Activated naive CD4-positive, alpha-beta T cell treated with anti-CD3 and anti-CD28 coated beads, Interleukin-2, amount 50 U/mL, for 72 hours (primary cell): ENCODE results near the gene ADGRV1. TPM values are rescaled to one million over a fixed set of nuclear protein-coding genes. Genes with fewer than 3 reads are reported as not detected.
"Not testable (repeated sequence)": the region's sequence is repeated elsewhere in the genome, so short reads cannot be mapped to it uniquely, and the experiment has no call there.

Experiments used
- ATAC-seq, 2 donors: fragments of 150-1000 bp; cut with Tn5 transposase; 2 replicates each; pipeline ENCODE4 v1.10.0; 2021; ENCODE audit warnings: mild to moderate bottlenecking in 2 of 2, moderate library complexity in 2 of 2
- DNase-seq, 2 donors: peaks; one replicate each; pipeline ENCODE4 v3.0.0; 2021 to 2022; ENCODE audit warnings: low spot score in 2 of 2
- H3K27ac Mint-ChIP-seq, 2 donors: one replicate each; pipeline ENCODE4 v1.8.0; 2022; ENCODE audit warnings: mild to moderate bottlenecking in 2 of 2, mixed read lengths in 2 of 2
- H3K36me3 Mint-ChIP-seq, 2 donors: one replicate each; pipeline ENCODE4 v1.8.0; 2022; ENCODE audit warnings: mixed read lengths in 2 of 2
- H3K9me3 Mint-ChIP-seq, 2 donors: one replicate each; pipeline ENCODE4 v1.8.0; 2022; ENCODE audit warnings: mixed read lengths in 2 of 2
- total RNA-seq, 2 donors: library from RNA; stranded (reverse); gene quantifications; one replicate each; pipeline ENCODE4 v1.2.3, GENCODE V29; 2022

ADGRV1 gene
- total RNA-seq, 2 donors from 2014 or later = 0.16 TPM; not detected in 1

DNA sequence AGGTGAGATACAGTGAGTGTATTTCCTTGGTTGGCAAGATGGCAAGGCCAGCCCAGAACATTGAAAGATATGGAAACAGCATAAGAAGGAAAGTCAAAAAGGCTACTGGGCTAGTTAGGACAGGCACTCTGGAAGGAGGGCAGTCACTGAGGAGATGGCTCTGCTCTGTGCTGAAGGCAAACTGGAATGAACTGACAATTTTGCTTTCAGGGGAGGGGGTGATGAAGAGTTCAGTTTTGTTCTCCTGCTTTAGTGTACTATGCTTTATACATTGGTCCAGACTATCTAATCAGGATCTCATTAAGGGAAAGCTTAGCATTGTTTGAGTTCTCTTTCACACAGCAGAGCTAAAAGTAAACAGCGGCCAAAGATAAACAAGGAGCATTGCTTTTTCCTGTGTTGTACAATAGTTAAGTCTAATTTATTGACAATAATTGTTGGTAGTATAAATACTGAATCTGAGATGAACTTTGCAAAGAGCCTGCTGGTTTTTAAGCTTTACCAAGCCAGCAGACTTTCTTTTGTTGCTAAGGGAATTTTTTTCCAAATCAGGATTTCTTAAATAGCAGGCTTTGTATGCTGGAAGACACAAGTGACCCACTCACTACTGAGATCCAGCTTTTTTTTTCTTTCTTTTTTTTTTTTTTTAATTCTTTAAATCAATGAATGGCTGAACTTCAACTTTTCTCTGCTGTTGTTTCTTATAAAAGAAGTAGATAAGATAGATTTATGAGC lies 469.0 kb downstream of the ADGRV1 start:
- H3K27ac Mint-ChIP-seq = no peak overlapping the region
- no peak for ATAC-seq

DNA sequence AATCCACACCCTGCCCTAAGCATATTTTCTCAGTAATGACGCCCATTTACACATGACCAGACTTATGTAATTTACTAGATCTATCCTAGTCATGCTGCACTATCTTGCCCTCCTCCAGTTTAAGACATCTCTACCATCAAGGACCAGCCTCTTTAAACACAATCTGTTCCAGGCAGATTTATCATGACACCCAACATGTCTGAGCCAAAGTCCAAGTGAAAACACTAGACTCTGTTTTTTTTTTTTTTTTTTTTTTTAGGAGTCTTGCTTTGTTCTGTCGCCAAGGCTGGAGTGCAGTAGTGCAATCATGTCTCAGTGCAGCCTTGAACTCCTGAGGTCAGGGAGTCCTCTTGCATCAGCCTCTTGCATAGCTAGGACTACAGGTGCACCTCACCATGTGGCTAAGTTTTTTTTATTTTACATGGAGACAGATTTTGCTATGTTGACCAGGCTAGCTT lies 469.9 kb downstream of the ADGRV1 start:
- no peak overlapping the region for H3K27ac Mint-ChIP-seq
- ATAC-seq (no peak), DNase-seq (no peak)
- no peaks in the 10 kb centered on the region for H3K36me3 Mint-ChIP-seq
- H3K9me3 Mint-ChIP-seq = no peaks in the 10 kb centered on the region

More for the DNA sequence above, 469.0 kb downstream of the ADGRV1 start:
- Mint-ChIP-seq H3K36me3 (no peaks in the 10 kb centered on the region), H3K9me3 (no peaks in the 10 kb centered on the region)
- DNase-seq = no peak

DNA sequence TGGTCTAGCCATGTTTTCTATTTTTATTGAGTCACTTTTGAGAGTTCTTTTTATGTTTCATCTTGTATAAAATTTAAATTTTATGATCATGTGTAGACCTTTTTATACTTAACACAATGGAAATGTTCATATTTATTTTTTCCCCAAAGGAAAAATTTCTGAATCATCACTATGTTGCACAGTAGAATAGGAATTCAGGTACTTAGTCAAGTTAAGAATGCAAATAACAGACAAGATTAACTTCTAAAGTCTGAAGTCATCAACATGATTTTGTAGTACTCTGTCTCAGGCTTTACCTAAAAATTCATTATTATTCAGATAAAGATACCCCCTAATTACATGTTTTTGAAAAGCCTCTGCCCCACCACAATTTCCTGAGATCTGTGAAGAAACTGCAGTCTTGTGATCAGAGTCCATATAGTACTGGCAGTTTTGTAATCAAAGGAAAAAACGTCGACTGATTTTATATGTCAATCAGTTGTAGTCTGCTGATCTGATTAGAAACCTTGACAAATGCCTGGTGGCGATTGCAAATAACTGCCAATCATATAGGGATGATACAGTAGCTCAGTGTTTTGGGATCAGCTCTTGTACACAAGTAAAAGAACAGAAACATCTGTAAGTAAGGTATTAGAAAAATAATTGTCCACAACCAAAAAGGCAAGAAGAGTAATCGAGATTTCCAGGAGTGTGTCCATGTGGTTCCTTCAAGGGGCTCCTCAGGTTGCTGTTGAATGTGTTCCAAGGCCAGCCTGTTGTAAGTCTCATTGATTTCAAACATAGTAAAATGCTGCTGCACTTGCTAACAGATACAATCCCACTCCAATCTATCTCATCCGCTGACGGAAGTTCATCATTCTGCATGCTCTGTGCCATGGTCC lies 472.2 kb downstream of the ADGRV1 start:
- H3K27ac Mint-ChIP-seq = no peak overlapping the region
- no peaks in the 10 kb centered on the region for H3K36me3 Mint-ChIP-seq
- ATAC-seq (no peak), DNase-seq (no peak)
- H3K9me3 Mint-ChIP-seq = no peaks in the 10 kb centered on the region

DNA sequence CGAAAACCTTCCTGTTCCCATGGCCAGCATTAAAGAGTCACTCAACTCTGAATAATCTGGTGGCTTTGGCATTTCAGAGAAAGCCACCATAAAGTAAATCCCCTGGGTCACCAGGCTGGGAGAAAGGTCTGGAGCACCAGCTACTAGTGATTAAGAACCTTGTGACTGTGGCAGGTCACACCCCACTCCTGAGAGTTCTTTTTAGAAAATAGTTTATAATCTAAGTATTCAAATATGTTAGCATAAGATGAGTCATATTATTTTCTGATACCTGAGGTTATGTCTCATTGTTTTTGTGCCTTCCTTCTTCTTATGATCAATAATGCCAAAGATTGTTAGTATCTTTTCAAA lies 472.8 kb downstream of the ADGRV1 start:
- Mint-ChIP-seq H3K36me3 (no peaks in the 10 kb centered on the region), H3K27ac (no peak overlapping the region), H3K9me3 (no peaks in the 10 kb centered on the region)
- DNase-seq (no peak), ATAC-seq (no peak)

DNA sequence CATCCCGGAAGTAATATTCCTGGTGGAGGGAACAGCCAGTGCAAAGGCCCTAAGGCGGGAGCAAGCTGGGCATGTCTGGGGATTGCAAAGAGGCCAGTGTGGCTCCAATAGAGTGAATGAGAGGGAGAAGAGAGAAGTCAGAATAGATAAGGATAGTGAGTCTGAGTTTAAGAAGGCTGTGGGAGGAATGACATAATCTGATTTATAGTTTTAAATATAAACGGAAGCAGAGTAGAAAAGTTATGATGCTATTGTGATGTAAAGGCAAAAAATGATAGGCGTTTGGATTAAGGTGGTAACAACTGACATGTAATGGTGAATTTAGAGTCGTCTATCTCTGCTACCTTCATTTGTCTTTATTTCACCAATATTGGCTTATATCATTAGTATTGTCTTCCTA lies 473.5 kb downstream of the ADGRV1 start:
- Mint-ChIP-seq H3K36me3 (no peaks in the 10 kb centered on the region), H3K27ac (no peak overlapping the region), H3K9me3 (no peaks in the 10 kb centered on the region)
- ATAC-seq (no peak), DNase-seq (no peak)

DNA sequence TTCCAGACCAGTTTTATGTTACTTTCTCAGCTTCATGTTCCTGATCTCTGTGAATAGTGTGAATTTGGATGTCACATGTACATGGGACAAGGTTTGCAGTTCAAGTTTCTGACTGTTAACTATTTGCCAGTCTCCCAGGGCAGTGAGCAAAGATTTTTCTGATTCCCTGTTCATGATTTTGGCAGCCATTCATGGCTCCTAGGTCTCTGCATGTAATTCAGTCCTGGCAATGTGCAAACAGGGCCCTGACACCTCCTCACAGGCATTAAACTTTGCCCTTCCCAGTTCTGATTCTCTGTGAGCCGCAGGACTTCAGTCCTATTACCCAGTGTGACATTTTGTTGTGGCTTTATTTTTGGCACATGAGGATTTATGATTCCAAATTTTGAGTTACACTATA lies 474.8 kb downstream of the ADGRV1 start:
- ATAC-seq = no peak
- Mint-ChIP-seq H3K36me3 (no peaks in the 10 kb centered on the region), H3K9me3 (no peaks in the 10 kb centered on the region), H3K27ac (no peak overlapping the region)
- DNase-seq = no peak

DNA sequence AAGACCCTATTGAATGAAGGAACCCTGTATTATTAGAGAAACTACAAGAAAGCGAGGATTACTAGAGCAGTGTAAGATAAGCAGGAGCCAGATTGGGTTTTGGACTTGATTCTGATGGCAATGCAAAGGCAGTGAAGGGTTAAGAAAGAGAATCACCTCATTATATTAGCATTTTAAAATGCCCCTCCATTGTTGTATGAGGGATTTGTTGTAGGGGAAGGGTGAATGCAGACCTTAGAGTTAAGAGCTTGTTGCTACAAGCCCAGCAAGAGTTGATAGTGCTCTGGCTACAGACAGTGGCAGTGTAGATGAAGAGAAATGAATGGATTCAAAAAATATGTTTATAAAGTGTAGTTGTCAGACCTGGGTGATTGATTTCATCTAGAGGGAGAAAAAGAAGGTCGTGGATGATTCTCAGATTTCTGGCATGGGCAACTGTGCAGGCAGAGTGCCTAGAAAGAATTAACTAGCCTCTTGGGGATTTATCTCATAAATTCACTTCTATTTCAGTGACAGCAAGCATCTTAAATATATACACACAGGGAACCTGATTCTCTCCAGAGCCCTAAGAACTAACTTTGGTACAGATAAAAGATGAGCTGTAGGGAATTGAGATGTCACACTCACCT lies 479.7 kb downstream of the ADGRV1 start:
- Mint-ChIP-seq H3K27ac (no peak overlapping the region), H3K9me3 (no peaks in the 10 kb centered on the region), H3K36me3 (no peaks in the 10 kb centered on the region)
- no peak for ATAC-seq
- no peak for DNase-seq

DNA sequence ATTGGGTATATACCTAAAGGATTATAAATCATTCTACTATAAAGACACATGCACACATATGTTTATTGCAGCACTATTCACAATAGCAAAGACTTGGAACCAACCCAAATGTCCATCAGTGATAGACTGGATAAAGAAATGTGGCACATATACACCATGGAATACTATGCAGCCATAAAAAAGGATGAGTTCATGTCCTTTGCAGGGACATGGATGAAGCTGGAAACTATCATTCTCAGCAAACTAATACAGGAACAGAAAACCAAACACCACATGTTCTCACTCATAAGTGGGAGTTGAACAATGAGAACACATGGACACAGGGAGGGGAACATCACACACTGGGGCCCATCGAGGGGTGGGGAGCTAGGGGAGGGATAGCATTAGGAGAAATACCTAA lies 482.5 kb downstream of the ADGRV1 start:
- not testable (repeated sequence) for ATAC-seq, H3K27ac Mint-ChIP-seq, H3K9me3 Mint-ChIP-seq, H3K36me3 Mint-ChIP-seq, DNase-seq

DNA sequence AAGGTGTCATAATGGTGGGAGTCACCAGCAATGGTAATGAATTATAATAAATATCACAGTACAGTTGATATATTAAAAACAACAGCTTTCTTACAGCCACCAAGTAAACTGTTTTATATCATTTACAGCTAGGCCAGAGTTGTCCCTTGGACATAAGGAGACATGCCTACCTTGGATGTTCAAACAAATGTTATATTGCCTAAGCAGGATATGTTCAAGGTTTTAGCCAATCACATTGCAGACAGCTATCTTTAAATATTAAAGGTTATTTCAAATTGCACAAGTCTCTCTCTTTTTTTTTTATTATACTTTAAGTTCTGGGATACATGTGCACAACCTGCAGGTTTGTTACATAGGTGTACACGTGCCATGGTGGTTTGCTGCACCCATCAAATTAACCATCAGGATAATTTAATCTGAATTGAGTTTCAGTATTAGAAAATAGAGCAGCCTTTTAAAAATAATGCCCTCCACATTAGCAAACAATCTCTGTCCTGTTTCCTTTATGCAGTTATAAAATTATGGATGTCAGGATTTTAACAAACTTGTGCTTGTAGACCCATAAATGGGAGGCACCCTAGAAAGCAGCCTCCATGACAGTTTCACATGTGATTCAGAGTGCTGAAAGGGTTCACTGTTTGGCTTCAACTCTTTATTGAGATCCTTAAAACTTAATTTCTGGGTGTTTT lies 483.8 kb downstream of the ADGRV1 start:
- Mint-ChIP-seq H3K27ac (no peak overlapping the region), H3K9me3 (no peaks in the 10 kb centered on the region), H3K36me3 (peaks cover 0 to 4% of the 10 kb centered on the region in 2 donors)
- DNase-seq (no peak), ATAC-seq (no peak)

DNA sequence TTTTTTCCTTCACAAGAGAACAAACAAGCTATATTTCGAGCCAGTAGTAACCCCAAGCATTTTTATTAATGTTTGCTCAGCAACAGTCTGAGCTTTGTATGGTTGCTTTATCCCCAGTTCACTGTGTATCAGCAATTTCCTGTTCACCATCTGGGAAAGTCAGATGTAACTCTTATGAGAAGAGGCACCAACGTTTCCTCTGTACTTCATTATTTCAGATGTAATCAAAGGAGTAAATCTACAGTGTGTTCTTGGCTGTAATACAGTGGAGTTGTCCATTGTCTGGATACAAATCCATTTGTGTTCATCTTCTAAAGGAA lies 484.3 kb downstream of the ADGRV1 start:
- DNase-seq = no peak

DNA sequence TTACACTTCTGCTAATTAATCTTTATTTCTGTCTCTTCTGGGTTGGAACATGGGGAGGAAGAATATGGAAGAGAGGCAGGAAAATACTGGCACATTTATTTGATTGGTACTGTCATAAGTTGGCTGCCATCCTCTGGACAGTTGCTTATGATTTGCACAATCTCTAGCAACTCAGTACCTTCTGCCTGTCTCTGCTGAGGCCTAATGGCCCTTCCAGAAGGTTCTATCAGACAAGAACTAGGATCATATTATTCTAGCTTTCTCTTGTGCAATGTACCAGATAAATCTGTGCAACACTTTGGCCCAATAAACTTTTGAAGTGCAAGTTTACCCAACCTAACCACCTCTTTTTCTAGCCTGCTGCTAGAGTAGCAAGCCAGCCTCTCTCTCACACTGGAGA lies 489.5 kb downstream of the ADGRV1 start:
- Mint-ChIP-seq H3K36me3 (peaks cover 0 to 4% of the 10 kb centered on the region in 2 donors), H3K9me3 (no peaks in the 10 kb centered on the region), H3K27ac (no peak overlapping the region)
- DNase-seq = no peak
- ATAC-seq = no peak

More for the DNA sequence above, 484.3 kb downstream of the ADGRV1 start:
- Mint-ChIP-seq H3K27ac (no peak overlapping the region), H3K9me3 (no peaks in the 10 kb centered on the region), H3K36me3 (peaks cover 0 to 4% of the 10 kb centered on the region in 2 donors)
- ATAC-seq = no peak

DNA sequence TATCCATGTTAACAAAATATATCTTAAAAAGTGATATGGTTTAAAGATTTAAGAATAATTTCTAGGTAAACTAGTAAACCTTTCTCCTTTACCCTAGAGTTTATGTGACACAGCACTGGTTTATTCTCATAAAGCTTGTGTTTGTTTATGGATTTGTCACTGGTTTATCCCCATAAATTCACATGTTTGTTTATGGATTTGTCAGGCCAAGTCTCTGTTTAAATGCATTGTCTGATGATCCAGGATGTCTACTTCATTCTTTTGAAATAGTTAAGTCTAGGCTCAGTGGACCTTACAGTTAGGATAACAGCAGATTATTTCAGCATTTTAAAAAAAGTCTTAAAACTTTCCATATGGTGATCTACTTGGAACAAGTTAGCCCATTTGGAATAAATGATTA lies 490.5 kb downstream of the ADGRV1 start:
- no peak overlapping the region for H3K27ac Mint-ChIP-seq
- H3K9me3 Mint-ChIP-seq = no peaks in the 10 kb centered on the region
- peaks cover 0 to 4% of the 10 kb centered on the region in 2 donors for H3K36me3 Mint-ChIP-seq
- ATAC-seq (no peak), DNase-seq (no peak)

DNA sequence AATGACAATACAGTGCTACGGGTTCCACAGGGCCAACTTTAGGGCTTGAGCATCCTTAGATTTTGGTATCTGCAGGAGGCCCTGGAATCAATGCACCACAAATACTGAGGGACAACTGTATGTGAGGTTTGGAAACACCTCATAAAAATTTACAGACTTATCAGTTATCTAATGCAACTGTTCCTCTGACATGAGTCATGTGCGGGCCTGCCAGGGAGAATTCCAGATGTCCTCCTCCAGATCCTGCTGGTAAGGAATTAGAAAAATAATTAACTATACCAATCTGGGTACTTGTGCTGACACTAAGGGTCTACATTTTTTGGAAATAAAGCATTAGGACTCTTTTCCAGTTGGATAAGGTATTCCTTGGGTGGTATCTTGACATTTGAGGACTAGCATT lies 491.2 kb downstream of the ADGRV1 start:
- ATAC-seq (no peak), DNase-seq (no peak)
- Mint-ChIP-seq H3K27ac (no peak overlapping the region), H3K9me3 (no peaks in the 10 kb centered on the region), H3K36me3 (peaks cover 0 to 3% of the 10 kb centered on the region in 2 donors)

DNA sequence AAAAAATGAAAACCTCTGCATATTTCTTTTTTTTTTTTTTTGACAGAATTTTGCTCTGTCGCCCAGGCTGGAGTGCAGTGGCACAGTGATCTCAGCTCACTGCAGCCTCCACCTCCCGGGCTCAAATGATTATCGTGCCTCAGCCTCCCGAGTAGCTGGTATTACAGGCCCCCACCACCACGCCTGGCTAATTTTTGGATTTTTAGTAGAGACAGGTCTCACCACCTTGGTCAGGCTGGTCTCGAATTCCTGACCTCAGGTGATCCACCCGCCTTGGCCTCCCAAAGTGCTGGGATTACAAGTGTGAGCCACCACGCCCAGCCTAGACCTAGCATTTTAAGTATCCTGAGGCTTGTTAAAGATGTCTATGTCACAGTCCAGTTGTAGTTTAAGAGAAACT lies 493.8 kb downstream of the ADGRV1 start:
- ATAC-seq, H3K27ac Mint-ChIP-seq, DNase-seq, H3K9me3 Mint-ChIP-seq, H3K36me3 Mint-ChIP-seq: not testable (repeated sequence)

DNA sequence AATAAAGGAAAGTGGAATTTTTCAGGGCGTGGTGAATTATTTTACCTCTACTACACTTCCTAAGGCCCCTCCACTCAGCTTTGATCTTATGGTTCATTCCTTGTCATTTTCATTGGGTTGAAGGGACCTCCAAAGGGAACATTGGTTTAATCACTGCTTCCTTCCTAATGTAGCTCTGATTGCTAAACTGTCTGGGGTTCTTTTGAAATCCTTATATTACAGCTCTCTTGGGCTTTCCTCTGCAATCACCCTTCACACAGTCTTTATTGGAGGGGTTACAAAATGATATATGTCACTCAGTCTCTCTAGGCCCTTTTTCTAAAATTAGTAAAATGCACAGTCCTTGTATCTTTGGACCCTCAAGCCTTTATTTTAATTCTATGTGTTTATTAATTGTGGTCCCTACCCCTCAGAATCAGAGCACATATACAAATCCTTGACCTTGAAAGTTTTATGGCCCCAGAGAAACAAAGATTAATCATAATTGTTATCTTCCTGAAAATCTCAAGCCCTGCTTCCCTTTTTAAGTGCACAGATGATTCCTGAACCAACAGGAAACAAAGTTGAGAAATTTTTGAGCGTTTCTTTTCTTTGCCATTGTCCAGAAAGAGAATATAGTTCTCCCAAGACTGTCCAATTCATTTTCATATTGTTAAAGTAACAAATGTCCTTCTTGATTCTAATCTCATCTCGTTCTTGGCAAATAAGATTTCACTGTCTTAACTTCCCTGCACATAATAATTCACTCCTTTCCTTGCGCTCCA lies 494.6 kb downstream of the ADGRV1 start:
- DNase-seq = no peak
- ATAC-seq = no peak
- no peak overlapping the region for H3K27ac Mint-ChIP-seq
- H3K9me3 Mint-ChIP-seq = no peaks in the 10 kb centered on the region
- H3K36me3 Mint-ChIP-seq = peaks cover 0 to 6% of the 10 kb centered on the region in 2 donors

DNA sequence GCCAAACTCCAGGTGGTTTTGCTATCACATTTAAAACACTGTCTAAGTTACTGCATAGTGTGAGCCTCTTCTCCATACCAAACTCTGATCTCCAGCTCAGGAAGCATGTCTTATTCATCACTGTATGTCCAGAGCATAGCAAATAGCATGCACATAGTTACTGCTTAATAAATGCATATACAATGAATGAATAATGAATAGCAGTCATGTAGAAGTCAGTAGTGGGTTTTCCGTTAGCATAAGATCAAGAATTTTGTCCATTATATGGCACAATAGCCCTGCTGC lies 495.1 kb downstream of the ADGRV1 start:
- DNase-seq (no peak), ATAC-seq (no peak)
- Mint-ChIP-seq H3K36me3 (peaks cover 0 to 6% of the 10 kb centered on the region in 2 donors), H3K9me3 (no peaks in the 10 kb centered on the region), H3K27ac (no peak overlapping the region)
